HCT116 (cell line): ENCODE results near the gene RAPGEF2. TPM values are rescaled to one million over a fixed set of nuclear protein-coding genes. Genes with fewer than 3 reads are reported as not detected.

Experiments used
- ATAC-seq: fragments of 200-7000 bp; cut with Tn5 transposase; 2 replicates; pipeline ENCODE4 v1.9.1; 2020; ENCODE audit warnings: mild to moderate bottlenecking, moderate library complexity
- BruUV-seq: library from RNA; stranded (reverse); fragments of 400-500 nt; replicated peaks from 2 replicates; lab custom pipeline; 2021; lab: Mats Ljungman, UMichigan
- CTCF ChIA-PET: fragments of 300-600 bp; sonication (Branson Sonifier 250); formaldehyde crosslinking; loops from one replicate; lab custom pipeline; 2021; ENCODE audit warnings: antibody characterized with exemption; lab: Charles Lee
- POLR2A ChIA-PET: fragments of 300-600, 350-600 bp; sonication (Branson Sonifier 250); formaldehyde crosslinking; loops from one replicate; lab custom pipeline; 2021; ENCODE audit warnings: antibody characterized with exemption; lab: Charles Lee
- RAD21 ChIA-PET, 2 experiments: fragments of 300-600 bp; sonication (Branson Sonifier 250); formaldehyde crosslinking; loops; one replicate each; lab custom pipeline; 2023; ENCODE audit warnings: low total read pairs in 2 of 2; ENCODE audit not compliant: uncharacterized antibody in 2 of 2, unreplicated experiment in 2 of 2, low non-redundant PET in 1 of 2; lab: Charles Lee
- DNase-seq: peaks from one replicate; pipeline ENCODE4 v3.0.0-alpha.2; 2010; ENCODE audit warnings: low read depth, low spot score
- H2AFZ ChIP-seq: fragments of 200-600 bp; shearing (Covaris generic), sonication (generic); 2 replicates; pipeline ENCODE4 v1.6.1; 2017; ENCODE audit warnings: low read depth, mixed run types, mixed read lengths, antibody characterized with exemption, low read length; ENCODE audit not compliant: poor library complexity, severe bottlenecking
- H3K27ac ChIP-seq: 2 replicates; pipeline ENCODE4 v1.5.1; 2012; ENCODE audit warnings: low read depth, low read length
- H3K27me3 ChIP-seq: fragments of 200-600 bp; sonication (generic); 2 replicates; pipeline ENCODE4 v1.6.1; 2016; ENCODE audit warnings: mixed run types, low read length, mixed read lengths; ENCODE audit not compliant: insufficient read depth
- H3K36me3 ChIP-seq, 2 experiments: fragments of 200-500 bp in 1 of 2; fragments of 200-600 bp in 1 of 2; sonication (Bioruptor generic) in 1 of 2; sonication (generic) in 1 of 2; 2 replicates each; pipeline versions ENCODE4 v1.5.1 to v1.6.1; 2014 to 2016; ENCODE audit warnings: low read length in 2 of 2, inconsistent platforms in 1 of 2, mixed read lengths in 1 of 2, mixed run types in 1 of 2; ENCODE audit not compliant: insufficient read depth in 2 of 2, control insufficient read depth in 1 of 2
- H3K4me1 ChIP-seq, 2 experiments: fragments of 200-600 bp in 1 of 2; sonication (generic) in 1 of 2; 2 replicates each; pipeline versions ENCODE4 v1.5.1 to v1.6.1; 2012 to 2017; ENCODE audit warnings: low read length in 2 of 2, inconsistent platforms in 1 of 2, mild to moderate bottlenecking in 1 of 2, mixed read lengths in 1 of 2, mixed run types in 1 of 2, moderate library complexity in 1 of 2; ENCODE audit not compliant: insufficient read depth in 2 of 2, control insufficient read depth in 1 of 2
- H3K4me2 ChIP-seq: fragments of 200-600 bp; sonication (generic); 2 replicates; pipeline ENCODE4 v1.6.1; 2017; ENCODE audit warnings: mixed run types, low read length, mixed read lengths
- H3K4me3 ChIP-seq, 2 experiments: fragments of 200-600 bp in 1 of 2; sonication (generic) in 1 of 2; replicated peaks in 1 of 2; 2 replicates each; pipeline ENCODE4 v1.5.1; 2011 to 2016; ENCODE audit warnings: low read length in 2 of 2, control low read depth in 1 of 2, low read depth in 1 of 2, mild to moderate bottlenecking in 1 of 2, mixed read lengths in 1 of 2, mixed run types in 1 of 2
- H3K79me2 ChIP-seq: fragments of 200-600 bp; sonication (generic); 2 replicates; pipeline ENCODE4 v1.6.1; 2017; ENCODE audit warnings: mild to moderate bottlenecking, mixed run types, low read length, moderate library complexity, mixed read lengths; ENCODE audit not compliant: insufficient read depth
- H3K9ac ChIP-seq: fragments of 200-600 bp; sonication (generic); 2 replicates; pipeline ENCODE4 v1.6.1; 2016; ENCODE audit warnings: low read length, mixed read lengths
- H3K9me2 ChIP-seq: fragments of 200-600 bp; sonication (generic), shearing (Covaris generic); 2 replicates; pipeline ENCODE4 v1.6.1; 2017; ENCODE audit warnings: mixed run types, mild to moderate bottlenecking, moderate library complexity; ENCODE audit not compliant: insufficient read depth
- H3K9me3 ChIP-seq, 2 experiments: fragments of 200-500 bp in 1 of 2; fragments of 200-600 bp in 1 of 2; sonication (Bioruptor generic) in 1 of 2; sonication (generic) in 1 of 2; 2 replicates each; pipeline ENCODE4 v1.6.1; 2014 to 2017; ENCODE audit warnings: low read length in 2 of 2, mixed read lengths in 2 of 2, inconsistent platforms in 1 of 2, low read depth in 1 of 2, mild to moderate bottlenecking in 1 of 2, mixed run types in 1 of 2, moderate library complexity in 1 of 2; ENCODE audit not compliant: control insufficient read depth in 1 of 2, insufficient read depth in 1 of 2
- H4K20me1 ChIP-seq: fragments of 200-600 bp; sonication (generic), shearing (Covaris generic); 2 replicates; pipeline ENCODE4 v1.6.1; 2017; ENCODE audit warnings: mixed run types, mild to moderate bottlenecking, moderate library complexity; ENCODE audit not compliant: insufficient read depth
- CBX3 ChIP-seq: IDR thresholded peaks from 2 replicates; pipeline ENCODE4 v1.6.1; 2012; ENCODE audit warnings: low read depth
- CEBPB ChIP-seq: IDR thresholded peaks from 2 replicates; pipeline ENCODE4 v1.6.1; 2012; ENCODE audit warnings: low read depth
- EGR1 ChIP-seq: IDR thresholded peaks from 2 replicates; pipeline ENCODE4 v1.6.1; 2012; ENCODE audit warnings: low read depth
- ELF1 ChIP-seq: IDR thresholded peaks from 2 replicates; pipeline ENCODE4 v1.6.1; 2012; ENCODE audit warnings: low read depth, borderline replicate concordance
- EZH2 ChIP-seq: fragments of 200-600 bp; sonication (generic); IDR thresholded peaks from 2 replicates; pipeline ENCODE4 v1.6.1; 2017; ENCODE audit warnings: antibody characterized with exemption, mixed run types
- EZH2phosphoT487 ChIP-seq: fragments of 200-600 bp; IDR thresholded peaks from 2 replicates; pipeline ENCODE4 v1.6.1; 2018; ENCODE audit warnings: antibody characterized with exemption, borderline replicate concordance
- JUND ChIP-seq: IDR thresholded peaks from 2 replicates; pipeline ENCODE4 v1.6.1; 2012
- POLR2A ChIP-seq: IDR thresholded peaks from 2 replicates; pipeline ENCODE4 v1.7.0; 2011; ENCODE audit warnings: borderline replicate concordance; ENCODE audit not compliant: insufficient read depth, insufficient read length; ENCODE audit errors: extremely low read depth
- POLR2AphosphoS5 ChIP-seq: IDR thresholded peaks from 2 replicates; pipeline ENCODE4 v1.6.1; 2011; ENCODE audit warnings: mild to moderate bottlenecking, low read depth, low read length, moderate library complexity
- RAD21 ChIP-seq: IDR thresholded peaks from 2 replicates; pipeline ENCODE4 v1.6.1; 2012; ENCODE audit warnings: low read depth, mild to moderate bottlenecking
- SP1 ChIP-seq: IDR thresholded peaks from 2 replicates; pipeline ENCODE4 v1.6.1; 2012; ENCODE audit warnings: low read depth
- TCF7L2 ChIP-seq: IDR thresholded peaks from 2 replicates; pipeline ENCODE4 v1.7.0; 2011; ENCODE audit warnings: borderline replicate concordance, inconsistent platforms; ENCODE audit not compliant: insufficient read depth, insufficient read length; ENCODE audit errors: extremely low read depth
- ZFX ChIP-seq: fragments of 450-650 bp; IDR thresholded peaks from 2 replicates; pipeline ENCODE4 v1.6.1; 2017
- ZNF274 ChIP-seq: fragments of 200-500 bp; sonication (Bioruptor generic); IDR thresholded peaks from 2 replicates; pipeline ENCODE4 v1.6.1; 2014; ENCODE audit warnings: mild to moderate bottlenecking, low read depth, low read length, inconsistent platforms
- intact Hi-C: fragments of 100-400 bp; cut with micrococcal nuclease; formaldehyde crosslinking; loops from 2 replicates; pipeline ENCODE4 v1.10.0; 2022
- total RNA-seq: library from RNA; stranded (reverse); gene quantifications from one replicate; pipeline ENCODE4 v1.2.1, GENCODE V29; 2021; ENCODE audit not compliant: unreplicated experiment
- TF ChIP-seq, protein P1 (sequence below): IDR thresholded peaks from 2 replicates; pipeline ENCODE4 v1.6.1; 2011; ENCODE audit warnings: mild to moderate bottlenecking, low read length, moderate library complexity; ENCODE audit not compliant: insufficient replicate concordance; ENCODE audit errors: extremely low read depth
- TF ChIP-seq, protein P2 (sequence below): IDR thresholded peaks from 2 replicates; pipeline ENCODE4 v1.6.1; 2012; ENCODE audit warnings: low read depth
- TF ChIP-seq, protein P3 (sequence below): IDR thresholded peaks from 2 replicates; pipeline ENCODE4 v1.6.1; 2012
- TF ChIP-seq, protein P4 (sequence below), 3 experiments: fragments of 200-600 bp in 1 of 3; sonication (generic) in 1 of 3; IDR thresholded peaks in 2 of 3; conservative IDR thresholded peaks in 1 of 3; 2 replicates each; pipeline ENCODE4 v1.5.1; 2012 to 2017; ENCODE audit warnings: low read depth in 2 of 3, low read length in 2 of 3, antibody characterized with exemption in 1 of 3, borderline replicate concordance in 1 of 3, control low read depth in 1 of 3, mild to moderate bottlenecking in 1 of 3, mixed read lengths in 1 of 3, mixed run types in 1 of 3, moderate library complexity in 1 of 3; ENCODE audit not compliant: insufficient read depth in 1 of 3

The RAPGEF2 gene
- total RNA-seq, 1 experiment from 2014 or later: 21.2 TPM

DNA sequence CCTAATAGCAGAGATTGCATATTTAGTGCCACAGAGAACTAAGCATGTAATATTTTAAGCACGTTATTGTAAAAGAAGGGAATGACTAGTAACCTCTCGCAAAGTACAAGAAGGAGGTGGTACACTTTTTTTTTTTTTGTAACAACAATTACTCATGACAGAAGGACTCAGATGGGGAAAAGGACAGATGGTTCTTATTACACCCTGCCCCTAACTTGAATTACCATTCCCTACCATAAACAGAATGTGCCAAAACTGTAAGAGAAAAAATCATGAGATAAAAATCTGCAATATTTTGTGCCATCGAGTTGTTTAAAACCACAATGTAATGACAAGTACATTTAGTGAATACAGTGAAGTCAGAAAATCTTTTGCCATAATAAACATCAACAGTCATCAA lies 33.0 kb upstream of the RAPGEF2 start (continued):
- TF ChIP-seq CEBPB (no peak), POLR2A (no peak), TCF7L2 (no peak)

DNA sequence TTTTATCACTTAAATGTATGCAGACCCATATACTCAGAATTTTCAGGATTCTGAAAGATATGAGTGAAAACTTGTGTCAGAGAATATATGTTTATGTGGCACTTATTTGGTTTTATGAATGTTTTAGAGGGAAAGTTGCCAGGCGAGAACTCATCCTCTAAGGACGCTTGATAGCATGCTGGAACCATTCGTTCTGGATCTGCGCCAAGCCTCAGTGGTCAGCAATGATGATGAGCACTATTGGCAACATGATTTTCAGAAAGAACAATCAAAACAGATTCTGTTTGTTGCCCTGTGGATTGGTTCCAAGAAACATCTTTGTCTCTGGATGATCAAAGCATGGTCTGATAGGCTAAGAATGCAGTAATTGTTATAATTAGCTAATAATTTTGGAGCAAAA lies 32.1 kb upstream of the RAPGEF2 start:
- H3K9me2 ChIP-seq: no peaks in the 10 kb centered on the region
- no TSS peak for BruUV-seq
- peaks cover 14 to 15% of the 10 kb centered on the region in 2 experiments; a peak in 3 of 4 replicates for H3K4me1 ChIP-seq
- no peak for DNase-seq
- POLR2A ChIA-PET: no interaction called here
- no peaks in the 10 kb centered on the region for H3K27me3 ChIP-seq
- H2AFZ ChIP-seq: peak overlapping the region; percentile 85
- H3K27ac ChIP-seq: no peak overlapping the region
- no peak overlapping the region for H3K4me3 ChIP-seq
- TF ChIP-seq, protein P1, sequence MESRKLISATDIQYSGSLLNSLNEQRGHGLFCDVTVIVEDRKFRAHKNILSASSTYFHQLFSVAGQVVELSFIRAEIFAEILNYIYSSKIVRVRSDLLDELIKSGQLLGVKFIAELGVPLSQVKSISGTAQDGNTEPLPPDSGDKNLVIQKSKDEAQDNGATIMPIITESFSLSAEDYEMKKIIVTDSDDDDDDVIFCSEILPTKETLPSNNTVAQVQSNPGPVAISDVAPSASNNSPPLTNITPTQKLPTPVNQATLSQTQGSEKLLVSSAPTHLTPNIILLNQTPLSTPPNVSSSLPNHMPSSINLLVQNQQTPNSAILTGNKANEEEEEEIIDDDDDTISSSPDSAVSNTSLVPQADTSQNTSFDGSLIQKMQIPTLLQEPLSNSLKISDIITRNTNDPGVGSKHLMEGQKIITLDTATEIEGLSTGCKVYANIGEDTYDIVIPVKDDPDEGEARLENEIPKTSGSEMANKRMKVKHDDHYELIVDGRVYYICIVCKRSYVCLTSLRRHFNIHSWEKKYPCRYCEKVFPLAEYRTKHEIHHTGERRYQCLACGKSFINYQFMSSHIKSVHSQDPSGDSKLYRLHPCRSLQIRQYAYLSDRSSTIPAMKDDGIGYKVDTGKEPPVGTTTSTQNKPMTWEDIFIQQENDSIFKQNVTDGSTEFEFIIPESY: no peak
- TF ChIP-seq, protein P2, sequence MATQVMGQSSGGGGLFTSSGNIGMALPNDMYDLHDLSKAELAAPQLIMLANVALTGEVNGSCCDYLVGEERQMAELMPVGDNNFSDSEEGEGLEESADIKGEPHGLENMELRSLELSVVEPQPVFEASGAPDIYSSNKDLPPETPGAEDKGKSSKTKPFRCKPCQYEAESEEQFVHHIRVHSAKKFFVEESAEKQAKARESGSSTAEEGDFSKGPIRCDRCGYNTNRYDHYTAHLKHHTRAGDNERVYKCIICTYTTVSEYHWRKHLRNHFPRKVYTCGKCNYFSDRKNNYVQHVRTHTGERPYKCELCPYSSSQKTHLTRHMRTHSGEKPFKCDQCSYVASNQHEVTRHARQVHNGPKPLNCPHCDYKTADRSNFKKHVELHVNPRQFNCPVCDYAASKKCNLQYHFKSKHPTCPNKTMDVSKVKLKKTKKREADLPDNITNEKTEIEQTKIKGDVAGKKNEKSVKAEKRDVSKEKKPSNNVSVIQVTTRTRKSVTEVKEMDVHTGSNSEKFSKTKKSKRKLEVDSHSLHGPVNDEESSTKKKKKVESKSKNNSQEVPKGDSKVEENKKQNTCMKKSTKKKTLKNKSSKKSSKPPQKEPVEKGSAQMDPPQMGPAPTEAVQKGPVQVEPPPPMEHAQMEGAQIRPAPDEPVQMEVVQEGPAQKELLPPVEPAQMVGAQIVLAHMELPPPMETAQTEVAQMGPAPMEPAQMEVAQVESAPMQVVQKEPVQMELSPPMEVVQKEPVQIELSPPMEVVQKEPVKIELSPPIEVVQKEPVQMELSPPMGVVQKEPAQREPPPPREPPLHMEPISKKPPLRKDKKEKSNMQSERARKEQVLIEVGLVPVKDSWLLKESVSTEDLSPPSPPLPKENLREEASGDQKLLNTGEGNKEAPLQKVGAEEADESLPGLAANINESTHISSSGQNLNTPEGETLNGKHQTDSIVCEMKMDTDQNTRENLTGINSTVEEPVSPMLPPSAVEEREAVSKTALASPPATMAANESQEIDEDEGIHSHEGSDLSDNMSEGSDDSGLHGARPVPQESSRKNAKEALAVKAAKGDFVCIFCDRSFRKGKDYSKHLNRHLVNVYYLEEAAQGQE: no peak
- TF ChIP-seq ELF1 (no peak), EZH2phosphoT487 (no peak), ZFX (no peak), JUND (no peak), EZH2 (no peak), TCF7L2 (no peak), POLR2A (no peak), SP1 (no peak), EGR1 (no peak), ZNF274 (no peak), RAD21 (no peak), POLR2AphosphoS5 (no peak), CBX3 (no peak)
- TF ChIP-seq, protein P3, sequence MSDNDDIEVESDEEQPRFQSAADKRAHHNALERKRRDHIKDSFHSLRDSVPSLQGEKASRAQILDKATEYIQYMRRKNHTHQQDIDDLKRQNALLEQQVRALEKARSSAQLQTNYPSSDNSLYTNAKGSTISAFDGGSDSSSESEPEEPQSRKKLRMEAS: no peak
- TF ChIP-seq, protein P4, sequence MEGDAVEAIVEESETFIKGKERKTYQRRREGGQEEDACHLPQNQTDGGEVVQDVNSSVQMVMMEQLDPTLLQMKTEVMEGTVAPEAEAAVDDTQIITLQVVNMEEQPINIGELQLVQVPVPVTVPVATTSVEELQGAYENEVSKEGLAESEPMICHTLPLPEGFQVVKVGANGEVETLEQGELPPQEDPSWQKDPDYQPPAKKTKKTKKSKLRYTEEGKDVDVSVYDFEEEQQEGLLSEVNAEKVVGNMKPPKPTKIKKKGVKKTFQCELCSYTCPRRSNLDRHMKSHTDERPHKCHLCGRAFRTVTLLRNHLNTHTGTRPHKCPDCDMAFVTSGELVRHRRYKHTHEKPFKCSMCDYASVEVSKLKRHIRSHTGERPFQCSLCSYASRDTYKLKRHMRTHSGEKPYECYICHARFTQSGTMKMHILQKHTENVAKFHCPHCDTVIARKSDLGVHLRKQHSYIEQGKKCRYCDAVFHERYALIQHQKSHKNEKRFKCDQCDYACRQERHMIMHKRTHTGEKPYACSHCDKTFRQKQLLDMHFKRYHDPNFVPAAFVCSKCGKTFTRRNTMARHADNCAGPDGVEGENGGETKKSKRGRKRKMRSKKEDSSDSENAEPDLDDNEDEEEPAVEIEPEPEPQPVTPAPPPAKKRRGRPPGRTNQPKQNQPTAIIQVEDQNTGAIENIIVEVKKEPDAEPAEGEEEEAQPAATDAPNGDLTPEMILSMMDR (IDR thresholded peaks at IDR 0.05 in 2 of 3, conservative IDR thresholded peaks at IDR 0.05 in 1 of 3; ENCODE audit: borderline replicate concordance in 1 of 3, insufficient read depth in 1 of 3, low read depth in 2 of 3, low read length in 2 of 3): no peak
- no peaks in the 10 kb centered on the region for H3K36me3 ChIP-seq
- ATAC-seq: no peak
- H3K4me2 ChIP-seq: peak overlapping the region; percentile 39; the same call in 1 of the 2 replicates
- RAD21 ChIA-PET: no interaction called here
- H3K9me3 ChIP-seq: no peaks in the 10 kb centered on the region
- CTCF ChIA-PET: no interaction called here
- H3K9ac ChIP-seq: no peak overlapping the region
- H3K79me2 ChIP-seq: no peaks in the 10 kb centered on the region
- no peaks in the 10 kb centered on the region for H4K20me1 ChIP-seq
- intact Hi-C loops: no loop called here
